ENCODE data around the gene CBL.

- TF ChIP-seq ZNF274 (IDR thresholded peaks at IDR 0.05; ENCODE audit: low read depth, low read length) (no peak), YY1 (IDR thresholded peaks at IDR 0.05; ENCODE audit: insufficient read depth, insufficient read length) (no peak)
These were observed 46.0 kb upstream of the CBL start for GRCh38 chr11:119160151-119160550.
